Adipocyte (in vitro differentiated cells): ENCODE results near the gene CREB3L1.

Experiments used
- DNase-seq: peaks from one replicate; pipeline ENCODE4 v3.0.0-alpha.2; 2015; ENCODE audit warnings: low read depth
- H3K27me3 ChIP-seq: replicated peaks from 2 replicates; pipeline ENCODE4 v1.7.0; 2013; ENCODE audit warnings: mild to moderate bottlenecking, low read length, moderate library complexity; ENCODE audit not compliant: control insufficient read depth, insufficient read depth
- H3K36me3 ChIP-seq: 2 replicates; pipeline ENCODE4 v1.7.0; 2013; ENCODE audit warnings: low read length, mild to moderate bottlenecking, moderate library complexity; ENCODE audit not compliant: control insufficient read depth, insufficient read depth, severe bottlenecking
- H3K4me1 ChIP-seq: 2 replicates; pipeline ENCODE4 v1.7.0; 2013; ENCODE audit warnings: mild to moderate bottlenecking, low read length, moderate library complexity; ENCODE audit not compliant: control insufficient read depth, insufficient read depth
- H3K4me3 ChIP-seq: 2 replicates; pipeline ENCODE4 v1.7.0; 2013; ENCODE audit warnings: mild to moderate bottlenecking, low read length, moderate library complexity
- H3K9ac ChIP-seq: 2 replicates; pipeline ENCODE4 v1.7.0; 2013; ENCODE audit warnings: mild to moderate bottlenecking, low read length, moderate library complexity
- H3K9me3 ChIP-seq: 2 replicates; pipeline ENCODE4 v1.7.0; 2013; ENCODE audit warnings: mild to moderate bottlenecking, low read length, moderate library complexity; ENCODE audit not compliant: control insufficient read depth

The CREB3L1 gene

DNA sequence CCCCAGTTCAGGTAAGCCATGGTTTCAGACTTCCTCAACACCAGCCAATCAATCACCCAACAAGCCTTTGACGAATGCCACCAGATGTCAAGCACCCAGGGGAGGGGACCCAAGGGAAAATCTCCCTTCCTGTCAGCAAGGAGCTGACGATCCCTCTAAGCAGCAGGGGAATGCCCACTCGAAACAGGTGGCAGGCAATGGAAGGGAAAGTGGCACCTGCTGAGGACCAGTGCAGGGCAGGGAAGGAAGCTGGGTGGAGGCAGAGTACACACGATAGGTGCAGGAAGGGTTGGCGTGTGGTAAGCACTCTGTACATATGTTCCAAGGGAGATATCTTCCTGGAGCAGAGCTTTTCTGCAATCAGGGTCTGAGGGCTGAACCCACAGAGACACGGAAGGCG, 11.7 kb upstream of the CREB3L1 start:
- Histone ChIP-seq H3K27me3 (no peaks in the 10 kb centered on the region), H3K4me1 (no peaks in the 10 kb centered on the region), H3K9ac (no peak overlapping the region), H3K9me3 (peaks cover 4% of the 10 kb centered on the region), H3K36me3 (no peaks in the 10 kb centered on the region), H3K4me3 (no peak overlapping the region)
- no peak for DNase-seq

DNA sequence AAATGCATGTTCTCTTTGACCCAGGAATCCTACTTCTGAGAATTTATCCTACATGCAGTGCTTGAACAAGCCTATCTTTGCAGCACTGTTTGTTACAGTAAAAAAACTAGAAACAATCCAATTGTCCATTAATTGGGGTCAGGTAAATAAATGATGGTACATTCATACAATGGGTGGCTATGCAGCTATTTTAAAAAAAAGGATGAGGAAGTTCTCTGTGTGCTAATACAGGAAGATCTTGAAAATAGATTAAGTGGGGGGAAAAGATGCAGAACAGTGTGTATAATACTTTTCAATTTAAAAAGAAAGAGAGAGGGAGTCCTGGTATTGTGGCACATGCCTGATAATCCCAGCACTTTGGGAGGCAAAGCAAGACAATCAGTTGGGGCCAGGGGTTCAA, 9.5 kb upstream of the CREB3L1 start:
- no peak for DNase-seq
- no peak overlapping the region for H3K4me3 ChIP-seq
- peaks cover 2% of the 10 kb centered on the region for H3K9me3 ChIP-seq
- no peaks in the 10 kb centered on the region for H3K36me3 ChIP-seq
- H3K4me1 ChIP-seq: peaks cover 8% of the 10 kb centered on the region
- H3K27me3 ChIP-seq: no peaks in the 10 kb centered on the region
- H3K9ac ChIP-seq: no peak overlapping the region

DNA sequence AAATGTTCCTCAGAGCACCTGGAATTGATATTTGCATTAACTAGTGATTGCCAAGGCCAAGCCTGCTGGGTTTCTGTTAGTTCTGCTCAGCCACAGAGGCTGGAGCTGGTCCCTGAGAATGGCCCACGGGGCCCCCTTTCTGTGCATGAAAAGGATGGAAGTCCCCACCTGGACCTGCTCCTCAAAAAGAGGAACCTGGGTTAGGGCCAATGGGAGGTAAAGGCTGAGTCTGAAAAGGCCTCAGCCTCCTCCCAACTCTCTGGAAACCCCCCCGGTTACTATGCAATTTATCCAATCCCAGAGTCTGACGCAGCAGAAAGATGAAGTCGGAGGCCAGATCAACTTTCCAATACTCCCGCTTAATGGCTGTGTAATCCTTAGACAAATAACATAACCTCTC, 6.8 kb upstream of the CREB3L1 start:
- no peaks in the 10 kb centered on the region for H3K27me3 ChIP-seq
- H3K9me3 ChIP-seq: no peaks in the 10 kb centered on the region
- H3K4me3 ChIP-seq: no peak overlapping the region
- no peaks in the 10 kb centered on the region for H3K36me3 ChIP-seq
- no peak for DNase-seq
- H3K9ac ChIP-seq: no peak overlapping the region
- H3K4me1 ChIP-seq: peaks cover 26% of the 10 kb centered on the region

DNA sequence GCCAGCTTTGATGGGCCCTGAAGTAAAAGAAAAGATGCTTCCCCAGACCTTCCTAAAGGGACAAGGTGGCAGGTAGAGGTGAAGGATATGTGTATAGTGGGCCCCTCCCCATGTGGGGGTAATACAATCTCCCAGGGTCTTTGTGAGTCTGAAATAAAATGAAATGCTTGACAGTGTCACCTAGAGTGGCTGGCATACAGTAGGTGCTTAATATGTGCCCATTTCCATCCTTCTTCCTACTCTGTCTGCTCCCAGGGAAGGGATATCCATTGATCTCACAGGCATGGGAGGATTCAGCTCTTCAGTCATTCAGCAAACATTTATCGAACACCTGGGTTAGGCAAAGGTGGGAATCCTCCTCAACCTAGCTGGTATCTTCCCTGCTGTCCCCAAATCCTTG, 6.1 kb upstream of the CREB3L1 start:
- Histone ChIP-seq H3K9ac (no peak overlapping the region), H3K36me3 (no peaks in the 10 kb centered on the region), H3K27me3 (no peaks in the 10 kb centered on the region), H3K9me3 (no peaks in the 10 kb centered on the region), H3K4me1 (peaks cover 26% of the 10 kb centered on the region), H3K4me3 (no peak overlapping the region)
- DNase-seq: no peak

DNA sequence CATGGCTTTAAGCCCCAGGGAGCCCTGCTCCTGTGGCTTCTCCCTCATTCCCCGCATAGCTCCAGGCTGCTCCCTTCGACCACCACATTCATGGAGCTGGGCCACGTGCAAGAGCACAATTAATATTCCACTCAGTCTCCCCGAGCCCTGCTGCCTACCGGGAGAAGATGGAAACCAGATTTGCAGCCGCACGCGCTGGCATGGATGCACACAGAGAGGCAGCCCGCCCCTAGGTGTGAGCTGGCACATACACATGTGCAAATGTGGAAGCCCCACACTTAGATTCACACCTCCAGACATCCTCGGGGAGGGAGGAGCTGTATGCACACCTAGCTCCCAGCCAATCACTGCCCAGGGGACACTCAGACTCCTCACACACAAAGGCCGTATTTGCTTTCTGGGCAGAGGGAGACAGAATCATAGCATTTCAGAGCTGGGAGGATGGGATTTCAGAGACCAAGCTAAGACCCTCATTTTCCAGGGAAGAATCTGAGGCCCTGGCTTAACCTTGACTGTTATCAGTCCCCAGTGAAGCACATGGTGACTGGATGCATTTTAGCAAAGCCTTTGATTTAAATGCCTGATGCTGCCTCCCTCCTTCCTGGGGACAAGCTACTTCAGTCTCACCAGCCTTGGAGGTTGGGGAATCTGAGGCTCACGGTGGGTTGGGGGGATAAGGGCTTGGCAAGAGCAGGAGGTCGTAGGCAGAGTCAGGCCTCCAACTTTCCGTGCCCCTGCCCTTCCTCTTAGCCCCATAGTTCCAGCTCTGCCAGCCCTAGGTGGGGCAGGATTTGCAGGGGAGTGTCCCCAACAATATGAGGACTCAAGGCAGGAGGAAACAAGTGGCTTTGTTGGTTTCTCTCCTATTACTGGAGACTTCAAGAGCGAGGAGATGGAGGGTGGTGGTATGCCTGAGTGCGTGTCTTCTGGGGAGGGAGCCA, 5.3 kb upstream of the CREB3L1 start:
- H3K27me3 ChIP-seq: no peaks in the 10 kb centered on the region
- H3K36me3 ChIP-seq: no peaks in the 10 kb centered on the region
- H3K9ac ChIP-seq: peak overlapping the region; percentile 80
- H3K4me1 ChIP-seq: peaks cover 29% of the 10 kb centered on the region
- no peaks in the 10 kb centered on the region for H3K9me3 ChIP-seq
- H3K4me3 ChIP-seq: peak overlapping the region; percentile 24
- DNase-seq: no peak

DNA sequence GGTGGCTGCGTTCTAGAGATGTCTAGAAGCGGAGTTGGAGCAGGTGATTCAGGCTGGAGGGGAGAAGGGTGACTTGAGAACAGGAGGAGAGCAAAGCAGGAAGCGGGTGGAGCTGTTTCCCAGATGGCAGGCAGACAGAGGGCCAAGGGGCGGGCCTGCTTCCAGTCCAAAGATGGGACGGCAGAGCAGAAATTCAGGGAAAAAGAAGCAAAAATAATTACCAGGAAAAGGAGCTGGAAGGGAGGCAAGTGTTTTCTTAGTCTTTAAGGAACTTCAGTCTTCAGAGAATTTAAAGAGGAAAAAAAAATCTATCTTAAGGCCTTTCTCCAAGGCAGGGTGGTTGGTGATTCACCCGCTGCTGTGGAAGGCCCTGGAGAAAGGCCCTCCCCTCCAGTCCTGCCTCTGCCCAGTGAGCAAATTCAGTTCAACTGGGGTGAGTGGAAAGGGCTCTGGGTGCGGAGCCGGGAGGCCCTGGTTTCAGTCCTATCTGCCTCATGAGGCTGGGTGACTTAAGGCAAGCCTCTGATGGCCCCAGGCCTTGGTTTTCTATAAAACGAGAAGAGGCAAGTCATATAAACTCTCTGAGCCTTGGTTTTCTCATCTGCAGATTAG, 4.5 kb upstream of the CREB3L1 start:
- Histone ChIP-seq H3K27me3 (no peaks in the 10 kb centered on the region), H3K36me3 (no peaks in the 10 kb centered on the region), H3K4me3 (peak overlapping the region; percentile 24), H3K9ac (peak overlapping the region; percentile 80), H3K4me1 (peaks cover 29% of the 10 kb centered on the region), H3K9me3 (no peaks in the 10 kb centered on the region)
- DNase-seq: peak; percentile 74

DNA sequence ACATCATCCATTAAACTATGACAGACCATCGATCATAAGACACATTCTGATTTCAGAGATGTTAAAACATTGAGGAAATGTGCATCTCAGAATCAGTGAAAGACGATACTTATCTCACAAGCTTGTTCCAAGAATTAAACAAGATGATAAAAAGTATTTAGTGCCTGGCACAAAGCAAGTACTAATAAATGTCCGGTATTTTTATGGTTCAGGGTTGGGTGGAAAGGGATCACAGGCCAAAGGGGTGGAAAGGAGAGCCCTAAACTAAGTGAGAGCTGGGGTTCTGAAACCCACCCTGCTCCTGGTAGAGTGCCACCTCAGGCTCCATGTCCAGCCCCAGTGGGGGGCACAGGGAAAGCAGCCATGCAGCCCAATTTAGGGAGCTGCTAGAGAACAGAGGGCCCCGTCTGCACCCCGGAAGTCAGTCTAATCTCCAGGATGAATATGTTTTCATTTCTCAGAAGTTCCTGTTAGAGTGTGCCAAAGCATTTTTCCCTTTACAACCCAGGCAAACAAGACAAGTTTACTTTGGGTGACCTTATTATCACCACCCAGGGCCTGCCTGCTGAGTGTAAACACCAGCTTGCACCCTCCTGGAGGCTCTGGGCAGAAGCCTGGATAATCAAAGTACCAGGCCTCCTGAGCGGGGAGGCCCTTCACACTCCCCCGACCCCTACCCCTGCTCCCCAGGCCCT, 3.8 kb upstream of the CREB3L1 start:
- Histone ChIP-seq H3K9me3 (no peaks in the 10 kb centered on the region), H3K27me3 (no peaks in the 10 kb centered on the region), H3K9ac (peak overlapping the region; percentile 80), H3K4me1 (peaks cover 29% of the 10 kb centered on the region), H3K36me3 (no peaks in the 10 kb centered on the region), H3K4me3 (peak overlapping the region; percentile 24)
- peak; percentile 28 for DNase-seq

DNA sequence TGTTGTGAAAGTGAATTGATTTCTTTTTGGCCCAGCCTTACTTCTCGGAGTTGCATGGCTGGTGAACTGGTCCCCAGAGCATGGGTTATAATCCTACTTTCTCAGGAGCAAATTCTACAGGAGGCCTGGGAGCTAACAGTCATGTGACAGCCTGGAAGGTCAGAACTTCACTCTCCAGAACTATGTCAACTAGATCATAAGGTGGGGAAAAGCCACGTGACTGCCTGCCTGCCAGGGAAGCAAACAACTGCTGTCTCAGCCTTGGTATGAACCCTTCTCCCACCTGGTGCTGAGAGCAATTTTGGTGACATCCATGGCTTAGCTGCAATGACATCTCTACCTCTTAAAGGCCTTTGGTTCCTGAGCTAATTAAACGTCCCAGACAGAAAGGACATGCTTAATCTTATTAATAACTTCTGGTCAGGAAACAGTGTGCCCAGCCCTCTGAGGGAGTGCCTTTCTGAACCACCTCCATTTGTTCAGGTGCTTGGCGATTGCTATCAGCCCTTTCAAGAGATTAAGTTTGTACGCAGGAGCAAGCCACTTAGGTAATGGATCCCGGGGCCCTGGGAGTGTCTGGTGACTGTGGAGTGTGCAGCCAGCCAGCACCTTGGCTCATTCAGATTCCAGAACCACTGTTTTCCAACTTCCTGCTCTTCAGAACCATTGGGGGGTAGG, 1.4 kb upstream of the CREB3L1 start:
- no peak for DNase-seq
- no peaks in the 10 kb centered on the region for H3K27me3 ChIP-seq

DNA sequence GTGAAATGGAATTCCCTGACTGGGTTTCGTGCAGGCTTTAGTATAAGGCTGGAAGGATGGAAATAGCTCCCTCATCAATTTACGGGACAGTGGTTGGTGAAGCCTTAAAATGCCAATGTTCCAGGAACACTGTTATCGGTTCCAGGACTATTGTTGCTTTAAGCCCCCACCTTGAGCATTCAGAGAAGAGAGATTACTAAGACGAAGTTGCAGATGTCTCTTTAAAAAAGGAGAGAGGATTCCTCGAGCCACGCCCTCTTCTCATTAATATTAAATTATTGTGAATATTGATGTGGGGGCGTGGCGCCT, 195 bp upstream of the CREB3L1 start:
- H3K4me1 ChIP-seq: peaks cover 54% of the 10 kb centered on the region
- H3K9ac ChIP-seq: peak overlapping the region; percentile 94
- peak; percentile 90 for DNase-seq
- no peaks in the 10 kb centered on the region for H3K36me3 ChIP-seq
- no peaks in the 10 kb centered on the region for H3K9me3 ChIP-seq
- peak overlapping the region; percentile 89 for H3K4me3 ChIP-seq
- H3K27me3 ChIP-seq: no peaks in the 10 kb centered on the region

More for the DNA sequence above, 1.4 kb upstream of the CREB3L1 start:
- peaks cover 44% of the 10 kb centered on the region for H3K4me1 ChIP-seq
- H3K9ac ChIP-seq: peak overlapping the region; percentile 7
- H3K4me3 ChIP-seq: no peak overlapping the region
- no peaks in the 10 kb centered on the region for H3K9me3 ChIP-seq
- H3K36me3 ChIP-seq: no peaks in the 10 kb centered on the region

DNA sequence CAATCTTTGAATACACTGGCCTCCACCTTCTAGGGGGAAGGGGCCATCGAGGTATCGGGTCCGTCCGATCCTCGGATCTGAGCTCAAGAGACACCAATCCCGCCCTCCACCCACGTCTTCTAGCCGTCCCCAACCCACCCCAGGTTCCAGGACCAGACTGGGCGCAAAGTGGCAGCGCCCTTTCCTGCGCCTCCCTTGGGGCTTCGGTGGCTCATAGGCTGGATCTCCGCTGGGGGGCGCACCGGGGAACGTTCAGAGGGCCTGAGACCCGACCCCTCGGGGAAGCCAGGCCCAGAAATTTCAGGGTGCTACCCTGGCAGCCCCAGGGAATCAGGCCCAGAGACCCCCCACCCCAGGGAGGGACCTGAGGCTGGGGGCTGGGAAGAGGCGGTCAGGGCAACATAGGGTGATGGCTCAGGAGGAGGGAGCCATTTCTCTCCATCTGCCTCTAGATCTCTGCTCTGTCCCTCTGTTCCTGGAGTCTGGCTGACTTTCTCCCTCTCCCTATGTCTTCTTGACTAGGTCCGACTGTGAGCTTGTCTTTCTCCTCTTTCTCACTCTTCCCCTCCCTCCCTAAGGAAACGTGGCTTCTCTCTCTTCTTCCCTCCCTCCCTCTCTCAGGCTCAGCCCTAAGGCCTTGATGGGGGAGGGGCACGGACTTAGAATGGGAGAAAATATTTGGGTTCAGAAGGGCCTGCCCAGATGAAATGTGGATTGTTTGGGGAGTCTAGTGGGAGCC, 1.1 kb downstream of the CREB3L1 start:
- Histone ChIP-seq H3K4me1 (peaks cover 41% of the 10 kb centered on the region), H3K4me3 (peak overlapping the region; percentile 89), H3K9ac (peak overlapping the region; percentile 94), H3K9me3 (no peaks in the 10 kb centered on the region), H3K27me3 (no peaks in the 10 kb centered on the region), H3K36me3 (no peaks in the 10 kb centered on the region)
- DNase-seq: peak; percentile 93
